ENCODE results near the gene DCLK2. TPM values are rescaled to one million over a fixed set of nuclear protein-coding genes. Genes with fewer than 3 reads are reported as not detected.
A peak's percentile ranks its signal among the peaks of the same experiment; 100 is the strongest.
"Not testable (repeated sequence)": the region's sequence is repeated elsewhere in the genome, so short reads cannot be mapped to it uniquely, and the experiment has no call there.

Gene DCLK2
- total RNA-seq, 1 donor from 2014 or later = 7.3 TPM

- Histone ChIP-seq H3K9me3 (ENCODE audit: control insufficient read depth in 3 of 3, low read length in 3 of 3) (no peaks in the 10 kb centered on the region), H3K27ac (ENCODE audit: low read depth, low read length) (no peak overlapping the region), H3K4me1 (ENCODE audit: control insufficient read depth in 3 of 3, insufficient read depth in 3 of 3, low read length in 3 of 3) (no peaks in the 10 kb centered on the region)
Measured at GRCh38 chr4:150158041-150158440, 79.8 kb downstream of the DCLK2 start.

DNA sequence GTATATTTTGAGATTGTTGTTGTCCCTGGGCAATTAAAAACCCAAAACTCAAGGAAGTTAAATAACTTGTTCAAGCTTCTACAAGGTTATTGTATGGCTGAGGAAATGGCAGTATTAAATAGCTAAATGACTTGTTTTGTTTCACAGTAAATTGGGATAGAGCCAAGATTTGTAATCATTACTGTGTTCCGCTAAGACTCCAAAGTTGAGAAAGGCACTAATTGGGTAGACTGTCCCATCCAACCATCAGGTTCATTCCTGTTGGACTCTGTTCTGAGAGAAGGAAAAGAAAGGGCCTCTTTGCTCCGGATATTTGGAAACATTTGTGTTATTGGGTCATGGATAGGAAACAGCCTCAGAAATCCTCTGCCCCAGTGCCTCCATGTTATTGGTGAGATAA, 82.2 kb downstream of the DCLK2 start:
- H3K27me3 ChIP-seq (ENCODE audit: control insufficient read depth in 3 of 3, insufficient read depth in 3 of 3, low read length in 3 of 3) = no peaks in the 10 kb centered on the region

More at GRCh38 chr4:150158041-150158440, 79.8 kb downstream of the DCLK2 start:
- Histone ChIP-seq H3K9ac (ENCODE audit: low read depth in 1 of 3, low read length in 3 of 3) (no peak overlapping the region), H3K27me3 (ENCODE audit: control insufficient read depth in 3 of 3, insufficient read depth in 3 of 3, low read length in 3 of 3) (no peaks in the 10 kb centered on the region), H3K36me3 (ENCODE audit: control insufficient read depth in 3 of 3, insufficient read depth in 3 of 3, low read length in 3 of 3) (no peaks in the 10 kb centered on the region), H3K4me3 (ENCODE audit: low read length in 3 of 3) (no peak overlapping the region)

GRCh38 chr4:150161109-150161508, 82.9 kb downstream of the DCLK2 start:
- Histone ChIP-seq H3K9me3 (ENCODE audit: control insufficient read depth in 3 of 3, low read length in 3 of 3) (no peaks in the 10 kb centered on the region), H3K9ac (ENCODE audit: low read depth in 1 of 3, low read length in 3 of 3) (no peak overlapping the region), H3K4me1 (ENCODE audit: control insufficient read depth in 3 of 3, insufficient read depth in 3 of 3, low read length in 3 of 3) (no peaks in the 10 kb centered on the region), H3K4me3 (ENCODE audit: low read length in 3 of 3) (no peak overlapping the region), H3K27me3 (ENCODE audit: control insufficient read depth in 3 of 3, insufficient read depth in 3 of 3, low read length in 3 of 3) (no peaks in the 10 kb centered on the region), H3K27ac (ENCODE audit: low read depth, low read length) (no peak overlapping the region), H3K36me3 (ENCODE audit: control insufficient read depth in 3 of 3, insufficient read depth in 3 of 3, low read length in 3 of 3) (no peaks in the 10 kb centered on the region)

More for the DNA sequence above, 82.2 kb downstream of the DCLK2 start:
- no peak overlapping the region for H3K9ac ChIP-seq (ENCODE audit: low read depth in 1 of 3, low read length in 3 of 3)
- H3K4me3 ChIP-seq (ENCODE audit: low read length in 3 of 3) = no peak overlapping the region
- no peaks in the 10 kb centered on the region for H3K4me1 ChIP-seq (ENCODE audit: control insufficient read depth in 3 of 3, insufficient read depth in 3 of 3, low read length in 3 of 3)
- H3K36me3 ChIP-seq (ENCODE audit: control insufficient read depth in 3 of 3, insufficient read depth in 3 of 3, low read length in 3 of 3) = no peaks in the 10 kb centered on the region
- H3K9me3 ChIP-seq (ENCODE audit: control insufficient read depth in 3 of 3, low read length in 3 of 3) = no peaks in the 10 kb centered on the region
- no peak overlapping the region for H3K27ac ChIP-seq (ENCODE audit: low read depth, low read length)

GRCh38 chr4:150162020-150162419, 83.8 kb downstream of the DCLK2 start:
- H3K9me3 ChIP-seq (ENCODE audit: control insufficient read depth in 3 of 3, low read length in 3 of 3); H3K4me1 ChIP-seq (ENCODE audit: control insufficient read depth in 3 of 3, insufficient read depth in 3 of 3, low read length in 3 of 3); H3K4me3 ChIP-seq (ENCODE audit: low read length in 3 of 3); H3K27ac ChIP-seq (ENCODE audit: low read depth, low read length); H3K9ac ChIP-seq (ENCODE audit: low read depth in 1 of 3, low read length in 3 of 3); H3K36me3 ChIP-seq (ENCODE audit: control insufficient read depth in 3 of 3, insufficient read depth in 3 of 3, low read length in 3 of 3); H3K27me3 ChIP-seq (ENCODE audit: control insufficient read depth in 3 of 3, insufficient read depth in 3 of 3, low read length in 3 of 3): not testable (repeated sequence)

GRCh38 chr4:150164055-150164454, 85.8 kb downstream of the DCLK2 start:
- Histone ChIP-seq H3K4me3 (ENCODE audit: low read length in 3 of 3) (no peak overlapping the region), H3K27me3 (ENCODE audit: control insufficient read depth in 3 of 3, insufficient read depth in 3 of 3, low read length in 3 of 3) (no peaks in the 10 kb centered on the region), H3K4me1 (ENCODE audit: control insufficient read depth in 3 of 3, insufficient read depth in 3 of 3, low read length in 3 of 3) (no peaks in the 10 kb centered on the region), H3K9me3 (ENCODE audit: control insufficient read depth in 3 of 3, low read length in 3 of 3) (no peaks in the 10 kb centered on the region), H3K27ac (ENCODE audit: low read depth, low read length) (no peak overlapping the region), H3K9ac (ENCODE audit: low read depth in 1 of 3, low read length in 3 of 3) (no peak overlapping the region), H3K36me3 (ENCODE audit: control insufficient read depth in 3 of 3, insufficient read depth in 3 of 3, low read length in 3 of 3) (no peaks in the 10 kb centered on the region)

DNA sequence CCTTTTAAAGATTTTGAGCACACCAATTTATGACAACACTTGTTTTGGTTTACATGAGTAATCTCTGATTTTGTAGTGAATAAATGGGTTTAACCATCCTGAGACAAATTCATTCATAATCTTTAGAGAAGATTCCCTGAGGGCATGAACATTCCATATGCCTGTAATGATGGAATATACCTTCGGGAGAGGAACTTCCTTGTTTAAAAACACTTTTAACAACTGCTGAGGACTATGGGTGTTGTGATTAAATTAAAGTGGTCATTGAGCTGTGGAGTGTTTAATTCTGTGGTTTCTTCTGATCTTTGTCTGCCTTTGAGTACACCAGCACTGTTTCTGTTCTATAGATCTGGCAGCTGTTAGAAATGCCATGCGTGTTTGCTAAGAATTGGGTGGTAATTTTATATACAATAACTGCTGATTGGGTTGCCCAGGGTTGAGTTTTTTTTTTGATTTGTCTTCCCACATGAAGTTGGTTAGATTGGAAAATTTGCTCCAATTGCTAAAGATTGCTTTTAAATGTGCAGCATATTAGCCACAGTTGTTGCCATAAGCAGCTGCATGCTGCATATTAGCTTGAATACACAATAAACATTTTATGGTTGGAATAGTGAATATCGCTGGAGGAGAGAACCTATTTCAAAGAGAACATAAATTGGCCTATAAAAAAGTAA, 86.8 kb downstream of the DCLK2 start:
- H3K27me3 ChIP-seq (ENCODE audit: control insufficient read depth in 3 of 3, insufficient read depth in 3 of 3, low read length in 3 of 3) = no peaks in the 10 kb centered on the region
- no peak overlapping the region for H3K9ac ChIP-seq (ENCODE audit: low read depth in 1 of 3, low read length in 3 of 3)
- H3K4me1 ChIP-seq (ENCODE audit: control insufficient read depth in 3 of 3, insufficient read depth in 3 of 3, low read length in 3 of 3) = no peaks in the 10 kb centered on the region
- no peak overlapping the region for H3K27ac ChIP-seq (ENCODE audit: low read depth, low read length)
- no peaks in the 10 kb centered on the region for H3K36me3 ChIP-seq (ENCODE audit: control insufficient read depth in 3 of 3, insufficient read depth in 3 of 3, low read length in 3 of 3)
- no peak overlapping the region for H3K4me3 ChIP-seq (ENCODE audit: low read length in 3 of 3)
- H3K9me3 ChIP-seq (ENCODE audit: control insufficient read depth in 3 of 3, low read length in 3 of 3) = no peaks in the 10 kb centered on the region

GRCh38 chr4:150167054-150167453, 88.8 kb downstream of the DCLK2 start:
- H3K4me1 ChIP-seq (ENCODE audit: control insufficient read depth in 3 of 3, insufficient read depth in 3 of 3, low read length in 3 of 3) = no peaks in the 10 kb centered on the region
- no peak overlapping the region for H3K27ac ChIP-seq (ENCODE audit: low read depth, low read length)
- H3K9me3 ChIP-seq (ENCODE audit: control insufficient read depth in 3 of 3, low read length in 3 of 3) = no peaks in the 10 kb centered on the region
- H3K27me3 ChIP-seq (ENCODE audit: control insufficient read depth in 3 of 3, insufficient read depth in 3 of 3, low read length in 3 of 3) = no peaks in the 10 kb centered on the region
- no peak overlapping the region for H3K9ac ChIP-seq (ENCODE audit: low read depth in 1 of 3, low read length in 3 of 3)
- H3K4me3 ChIP-seq (ENCODE audit: low read length in 3 of 3) = no peak overlapping the region
- no peaks in the 10 kb centered on the region for H3K36me3 ChIP-seq (ENCODE audit: control insufficient read depth in 3 of 3, insufficient read depth in 3 of 3, low read length in 3 of 3)

GRCh38 chr4:150173432-150173861, 95.2 kb downstream of the DCLK2 start:
- no peaks in the 10 kb centered on the region for H3K27me3 ChIP-seq (ENCODE audit: control insufficient read depth in 3 of 3, insufficient read depth in 3 of 3, low read length in 3 of 3)
- H3K9me3 ChIP-seq (ENCODE audit: control insufficient read depth in 3 of 3, low read length in 3 of 3) = no peaks in the 10 kb centered on the region
- peaks cover 4 to 6% (median 6%) of the 10 kb centered on the region in 3 donors for H3K4me1 ChIP-seq (ENCODE audit: control insufficient read depth in 3 of 3, insufficient read depth in 3 of 3, low read length in 3 of 3)
- no peaks in the 10 kb centered on the region for H3K36me3 ChIP-seq (ENCODE audit: control insufficient read depth in 3 of 3, insufficient read depth in 3 of 3, low read length in 3 of 3)
- no peak overlapping the region for H3K4me3 ChIP-seq (ENCODE audit: low read length in 3 of 3)
- H3K9ac ChIP-seq (ENCODE audit: low read depth in 1 of 3, low read length in 3 of 3) = no peak overlapping the region
- peak overlapping the region; percentile 28 for H3K27ac ChIP-seq (ENCODE audit: low read depth, low read length)

- peaks cover 4 to 6% (median 6%) of the 10 kb centered on the region in 3 donors for H3K4me1 ChIP-seq (ENCODE audit: control insufficient read depth in 3 of 3, insufficient read depth in 3 of 3, low read length in 3 of 3)
Measured at GRCh38 chr4:150173982-150174398, 95.7 kb downstream of the DCLK2 start.

GRCh38 chr4:150176547-150176946, 98.3 kb downstream of the DCLK2 start:
- peaks cover 4 to 6% (median 6%) of the 10 kb centered on the region in 3 donors for H3K4me1 ChIP-seq (ENCODE audit: control insufficient read depth in 3 of 3, insufficient read depth in 3 of 3, low read length in 3 of 3)
- H3K27ac ChIP-seq (ENCODE audit: low read depth, low read length) = no peak overlapping the region
- H3K9ac ChIP-seq (ENCODE audit: low read depth in 1 of 3, low read length in 3 of 3) = no peak overlapping the region
- no peak overlapping the region for H3K4me3 ChIP-seq (ENCODE audit: low read length in 3 of 3)
- no peaks in the 10 kb centered on the region for H3K27me3 ChIP-seq (ENCODE audit: control insufficient read depth in 3 of 3, insufficient read depth in 3 of 3, low read length in 3 of 3)
- no peaks in the 10 kb centered on the region for H3K36me3 ChIP-seq (ENCODE audit: control insufficient read depth in 3 of 3, insufficient read depth in 3 of 3, low read length in 3 of 3)
- H3K9me3 ChIP-seq (ENCODE audit: control insufficient read depth in 3 of 3, low read length in 3 of 3) = no peaks in the 10 kb centered on the region

More at GRCh38 chr4:150173982-150174398, 95.7 kb downstream of the DCLK2 start:
- H3K9me3 ChIP-seq (ENCODE audit: control insufficient read depth in 3 of 3, low read length in 3 of 3) = no peaks in the 10 kb centered on the region
- no peaks in the 10 kb centered on the region for H3K36me3 ChIP-seq (ENCODE audit: control insufficient read depth in 3 of 3, insufficient read depth in 3 of 3, low read length in 3 of 3)
- H3K27me3 ChIP-seq (ENCODE audit: control insufficient read depth in 3 of 3, insufficient read depth in 3 of 3, low read length in 3 of 3) = no peaks in the 10 kb centered on the region
- H3K4me3 ChIP-seq (ENCODE audit: low read length in 3 of 3) = no peak overlapping the region
- peak overlapping the region; percentile 28 for H3K27ac ChIP-seq (ENCODE audit: low read depth, low read length)
- no peak overlapping the region for H3K9ac ChIP-seq (ENCODE audit: low read depth in 1 of 3, low read length in 3 of 3)
